GM18907 (cell line): ENCODE measurements around the gene PROB1.
A peak's percentile ranks its signal among the peaks of the same experiment; 100 is the strongest.
"Not testable (repeated sequence)": the region's sequence is repeated elsewhere in the genome, so short reads cannot be mapped to it uniquely, and the experiment has no call there.

Experiments used
- ATAC-seq: cut with Tn5 transposase; IDR thresholded peaks from one replicate; pipeline ENCODE4 v1.9.1; 2021; ENCODE audit warnings: mild to moderate bottlenecking, moderate library complexity; ENCODE audit not compliant: unreplicated experiment

Gene PROB1

GRCh38 chr5:139392678-139393496 is 2.0 kb downstream of the PROB1 start:
- peak; percentile 49 for ATAC-seq

- ATAC-seq, result no peak
Observed at GRCh38 chr5:139392324-139392677, 2.6 kb downstream of the PROB1 start.

GRCh38 chr5:139391570-139392323 is 3.2 kb downstream of the PROB1 start:
- ATAC-seq, result no peak

- no peak for ATAC-seq
Observed at GRCh38 chr5:139390639-139391569, 4.0 kb downstream of the PROB1 start.

GRCh38 chr5:139389701-139390638 is 4.9 kb downstream of the PROB1 start, which contains the start of gene MZB1:
TSS of gene MZB1 (minus strand) at chr5:139389913. CDS start at chr5:139389856, 57 bp downstream.
- peak; percentile 43 for ATAC-seq

GRCh38 chr5:139388198-139388821 is 6.6 kb downstream of the PROB1 start:
- no peak for ATAC-seq

- no peak for ATAC-seq
Observed at GRCh38 chr5:139387611-139388197, 7.2 kb downstream of the PROB1 start.

- ATAC-seq, result not testable (repeated sequence)
Observed at GRCh38 chr5:139386956-139387355, 7.9 kb downstream of the PROB1 start.

- no peak for ATAC-seq
Observed at GRCh38 chr5:139386050-139386438, 8.9 kb downstream of the PROB1 start.

- no peak for ATAC-seq
Observed at GRCh38 chr5:139385061-139386049, 9.5 kb downstream of the PROB1 start.

GRCh38 chr5:139384591-139385051 is 10.3 kb downstream of the PROB1 start:
- no peak for ATAC-seq

- ATAC-seq, result no peak
Observed at GRCh38 chr5:139383993-139384590, 10.8 kb downstream of the PROB1 start.

- no peak for ATAC-seq
Observed at GRCh38 chr5:139383275-139383992, 11.5 kb downstream of the PROB1 start, which contains the start of gene SLC23A1. TSS of gene SLC23A1 (minus strand) at chr5:139383297. CDS start at chr5:139383253, 44 bp downstream.

GRCh38 chr5:139382807-139383206 is 12.1 kb downstream of the PROB1 start:
- no peak for ATAC-seq

- ATAC-seq, result no peak
Observed at GRCh38 chr5:139381837-139382761, 12.8 kb downstream of the PROB1 start.
